ENCODE results near the gene PPA1.
"Not testable (repeated sequence)": the region's sequence is repeated elsewhere in the genome, so short reads cannot be mapped to it uniquely, and the experiment has no call there.

Gene PPA1

GRCh38 chr10:70174058-70174741, 59.0 kb downstream of the PPA1 start:
- Mint-ChIP-seq H3K9me3 (no peaks in the 10 kb centered on the region), H3K27me3 (peaks cover under 1% of the 10 kb centered on the region), H3K4me3 (no peak overlapping the region), H3K4me1 (peaks cover 22% of the 10 kb centered on the region), H3K36me3 (no peaks in the 10 kb centered on the region), H3K27ac (peak overlapping the region; percentile 35)
- no peak for ATAC-seq

GRCh38 chr10:70169649-70170364, 63.4 kb downstream of the PPA1 start:
- Mint-ChIP-seq H3K4me1 (peaks cover 56% of the 10 kb centered on the region), H3K27ac (peak overlapping the region; percentile 98)

GRCh38 chr10:70169011-70169410, 64.2 kb downstream of the PPA1 start:
- Mint-ChIP-seq H3K9me3 (no peaks in the 10 kb centered on the region), H3K4me3 (peak overlapping the region; percentile 99), H3K27me3 (no peaks in the 10 kb centered on the region), H3K36me3 (peaks cover 9% of the 10 kb centered on the region), H3K4me1 (peaks cover 56% of the 10 kb centered on the region), H3K27ac (peak overlapping the region; percentile 98)
- ATAC-seq: no peak

More at GRCh38 chr10:70169649-70170364, 63.4 kb downstream of the PPA1 start:
- peaks cover 7% of the 10 kb centered on the region for H3K36me3 Mint-ChIP-seq
- H3K27me3 Mint-ChIP-seq: no peaks in the 10 kb centered on the region
- peak overlapping the region; percentile 99 for H3K4me3 Mint-ChIP-seq
- H3K9me3 Mint-ChIP-seq: no peaks in the 10 kb centered on the region
- ATAC-seq: no peak

- Mint-ChIP-seq H3K27me3 (no peaks in the 10 kb centered on the region), H3K4me3 (peak overlapping the region; percentile 16), H3K4me1 (peaks cover 69% of the 10 kb centered on the region), H3K9me3 (no peaks in the 10 kb centered on the region), H3K27ac (no peak overlapping the region), H3K36me3 (peaks cover 15% of the 10 kb centered on the region)
- no peak for ATAC-seq
Measured at GRCh38 chr10:70167246-70167645, 66.0 kb downstream of the PPA1 start.

- peaks cover 19% of the 10 kb centered on the region for H3K36me3 Mint-ChIP-seq
- no peaks in the 10 kb centered on the region for H3K27me3 Mint-ChIP-seq
- H3K27ac Mint-ChIP-seq: no peak overlapping the region
- H3K4me1 Mint-ChIP-seq: peaks cover 77% of the 10 kb centered on the region
- no peak overlapping the region for H3K4me3 Mint-ChIP-seq
- no peaks in the 10 kb centered on the region for H3K9me3 Mint-ChIP-seq
- no peak for ATAC-seq
Measured at GRCh38 chr10:70166394-70166793, 66.8 kb downstream of the PPA1 start.

GRCh38 chr10:70164163-70164562, 69.1 kb downstream of the PPA1 start:
- Mint-ChIP-seq H3K4me1 (peaks cover 65% of the 10 kb centered on the region), H3K27me3 (no peaks in the 10 kb centered on the region), H3K36me3 (peaks cover 26% of the 10 kb centered on the region), H3K27ac (no peak overlapping the region), H3K4me3 (no peak overlapping the region), H3K9me3 (no peaks in the 10 kb centered on the region)
- ATAC-seq: no peak

GRCh38 chr10:70163448-70163847, 69.8 kb downstream of the PPA1 start:
- ATAC-seq: no peak
- Mint-ChIP-seq H3K36me3 (peaks cover 26% of the 10 kb centered on the region), H3K4me3 (no peak overlapping the region), H3K27ac (no peak overlapping the region), H3K4me1 (peaks cover 58% of the 10 kb centered on the region), H3K27me3 (no peaks in the 10 kb centered on the region), H3K9me3 (no peaks in the 10 kb centered on the region)

GRCh38 chr10:70162892-70163201, 70.4 kb downstream of the PPA1 start:
- Mint-ChIP-seq H3K4me3 (no peak overlapping the region), H3K27me3 (no peaks in the 10 kb centered on the region), H3K27ac (peak overlapping the region; percentile 61), H3K4me1 (peaks cover 52% of the 10 kb centered on the region), H3K9me3 (no peaks in the 10 kb centered on the region), H3K36me3 (peaks cover 26% of the 10 kb centered on the region)
- peak; percentile 59 for ATAC-seq

GRCh38 chr10:70162151-70162891, 70.9 kb downstream of the PPA1 start:
- ATAC-seq: no peak
- Mint-ChIP-seq H3K4me3 (no peak overlapping the region), H3K9me3 (no peaks in the 10 kb centered on the region), H3K36me3 (peaks cover 26% of the 10 kb centered on the region), H3K27me3 (no peaks in the 10 kb centered on the region), H3K4me1 (peaks cover 47% of the 10 kb centered on the region), H3K27ac (peak overlapping the region; percentile 61)

GRCh38 chr10:70160798-70161197, 72.4 kb downstream of the PPA1 start:
- no peak overlapping the region for H3K4me3 Mint-ChIP-seq
- H3K27ac Mint-ChIP-seq: no peak overlapping the region
- no peaks in the 10 kb centered on the region for H3K9me3 Mint-ChIP-seq
- no peaks in the 10 kb centered on the region for H3K27me3 Mint-ChIP-seq
- H3K36me3 Mint-ChIP-seq: peaks cover 40% of the 10 kb centered on the region
- ATAC-seq: no peak
- H3K4me1 Mint-ChIP-seq: peaks cover 38% of the 10 kb centered on the region

GRCh38 chr10:70159366-70159765, 73.9 kb downstream of the PPA1 start:
- H3K27ac Mint-ChIP-seq, H3K9me3 Mint-ChIP-seq, ATAC-seq, H3K27me3 Mint-ChIP-seq, H3K4me3 Mint-ChIP-seq: not testable (repeated sequence)
- H3K36me3 Mint-ChIP-seq: peaks cover 47% of the 10 kb centered on the region
- H3K4me1 Mint-ChIP-seq: peaks cover 31% of the 10 kb centered on the region

- Mint-ChIP-seq H3K4me3 (no peak overlapping the region), H3K27me3 (no peaks in the 10 kb centered on the region), H3K27ac (no peak overlapping the region), H3K36me3 (peaks cover 51% of the 10 kb centered on the region), H3K9me3 (no peaks in the 10 kb centered on the region), H3K4me1 (peaks cover 18% of the 10 kb centered on the region)
- no peak for ATAC-seq
Measured at GRCh38 chr10:70158113-70158512, 75.1 kb downstream of the PPA1 start.

- peaks cover 68% of the 10 kb centered on the region for H3K36me3 Mint-ChIP-seq
- no peak overlapping the region for H3K27ac Mint-ChIP-seq
Measured at GRCh38 chr10:70155255-70155838, 77.9 kb downstream of the PPA1 start.

More at GRCh38 chr10:70155255-70155838, 77.9 kb downstream of the PPA1 start:
- no peaks in the 10 kb centered on the region for H3K9me3 Mint-ChIP-seq
- no peaks in the 10 kb centered on the region for H3K4me1 Mint-ChIP-seq
- no peaks in the 10 kb centered on the region for H3K27me3 Mint-ChIP-seq
- no peak for ATAC-seq
- no peak overlapping the region for H3K4me3 Mint-ChIP-seq
